H7 (cell line): ENCODE measurements around the gene SOX18. TPM values are rescaled to one million over a fixed set of nuclear protein-coding genes. Genes with fewer than 3 reads are reported as not detected.

ENCODE experiments used
- DNase-seq: peaks from one replicate; pipeline ENCODE4 v3.0.0; 2012
- H3K27me3 ChIP-seq: 2 replicates; pipeline ENCODE4 v1.6.0; 2011; ENCODE audit warnings: mild to moderate bottlenecking, low read length; ENCODE audit not compliant: control insufficient read depth, insufficient read depth
- H3K36me3 ChIP-seq: replicated peaks from 2 replicates; pipeline ENCODE4 v1.5.1; 2011; ENCODE audit warnings: low read length; ENCODE audit not compliant: control insufficient read depth, insufficient read depth
- H3K4me3 ChIP-seq: 2 replicates; pipeline ENCODE4 v1.5.1; 2011; ENCODE audit warnings: low read depth, mild to moderate bottlenecking, control low read depth, low read length, moderate library complexity; ENCODE audit not compliant: insufficient read depth
- total RNA-seq: library from RNA; depleted of rRNA; stranded (reverse); fragments of >200 nt; shearing (Covaris generic); gene quantifications from 2 replicates; pipeline ENCODE4 v1.2.3, GENCODE V29; 2014; rRNA removed

Gene SOX18
- total RNA-seq, 1 experiment from 2014 or later, result 1.2 TPM

GRCh38 chr20:64003960-64004725 is 45.3 kb downstream of the SOX18 start:
- DNase-seq, result no peak
- peaks cover 34% of the 10 kb centered on the region for H3K36me3 ChIP-seq
- H3K27me3 ChIP-seq, result no peaks in the 10 kb centered on the region
- no peak overlapping the region for H3K4me3 ChIP-seq

- Histone ChIP-seq H3K36me3 (peaks cover 33% of the 10 kb centered on the region), H3K4me3 (no peak overlapping the region), H3K27me3 (no peaks in the 10 kb centered on the region)
- no peak for DNase-seq
Measured at GRCh38 chr20:64001607-64002011, 47.8 kb downstream of the SOX18 start.

GRCh38 chr20:64000906-64001305 is 48.5 kb downstream of the SOX18 start:
- Histone ChIP-seq H3K27me3 (no peaks in the 10 kb centered on the region), H3K36me3 (peaks cover 33% of the 10 kb centered on the region), H3K4me3 (no peak overlapping the region)
- no peak for DNase-seq

Other genes with a start within 250 kb of the SOX18 start
- gene ZBTB46, start 218.4 kb downstream of the SOX18 start, total RNA-seq, result 13.5 and 20.0 TPM in 2 replicates
- gene ABHD16B, start 188.1 kb downstream of the SOX18 start, total RNA-seq, result not detected in 2 replicates
- gene TPD52L2, start 184.4 kb downstream of the SOX18 start, total RNA-seq, result 76.0 and 79.3 TPM in 2 replicates
- 29.2 and 30.8 TPM in 2 replicates for gene DNAJC5, start 154.5 kb downstream of the SOX18 start, total RNA-seq
- 21.8 and 26.6 TPM in 2 replicates for gene UCKL1, start 93.2 kb downstream of the SOX18 start, total RNA-seq
- gene ZNF512B, start 79.7 kb downstream of the SOX18 start, total RNA-seq, result 13.3 and 15.5 TPM in 2 replicates
- 3.8 and 5.7 TPM in 2 replicates for gene SAMD10, start 70.0 kb downstream of the SOX18 start, total RNA-seq
- gene PRPF6, start 68.5 kb downstream of the SOX18 start, total RNA-seq, result 70.8 and 75.3 TPM in 2 replicates
- gene C20orf204, start 13.5 kb downstream of the SOX18 start, total RNA-seq, result 1.1 and 1.6 TPM in 2 replicates
- gene TCEA2, start 13.6 kb upstream of the SOX18 start, total RNA-seq, result 27.3 and 29.4 TPM in 2 replicates
- 24.3 and 27.0 TPM in 2 replicates for gene RGS19, start 29.9 kb upstream of the SOX18 start, total RNA-seq
- 2.4 and 4.4 TPM in 2 replicates for gene OPRL1, start 30.4 kb upstream of the SOX18 start, total RNA-seq
- gene LKAAEAR1, start 34.8 kb upstream of the SOX18 start, total RNA-seq, result 0.45 TPM in 1 of 2 replicates, not detected in the other
- not detected in 2 replicates for gene NPBWR2, start 57.9 kb upstream of the SOX18 start, total RNA-seq
- 0.69 and 2.1 TPM in 2 replicates for gene MYT1, start 114.8 kb upstream of the SOX18 start, total RNA-seq
- 38.0 and 57.6 TPM in 2 replicates for gene PCMTD2, start 206.1 kb upstream of the SOX18 start, total RNA-seq